DND-41 (cell line): ENCODE results near the gene DPP6.

Experiments
- CTCF ChIP-seq: IDR thresholded peaks from 2 replicates; pipeline ENCODE4 v1.5.1; 2012; ENCODE audit warnings: borderline replicate concordance, low read length, moderate library complexity, mild to moderate bottlenecking; ENCODE audit not compliant: poor library complexity, severe bottlenecking; ENCODE audit errors: extremely low read depth
- EZH2 ChIP-seq: IDR thresholded peaks from 3 replicates; pipeline ENCODE4 v1.6.1; 2012; ENCODE audit warnings: borderline replicate concordance, low read depth, mild to moderate bottlenecking, moderate library complexity, low read length, inconsistent platforms; ENCODE audit not compliant: severe bottlenecking

GRCh38 chr7:154627646-154628290, 575.6 kb downstream of the DPP6 start:
- TF ChIP-seq CTCF (no peak), EZH2 (no peak)
